Osteoblast (primary cell): ENCODE data around the gene POLE2. TPM values are rescaled to one million over a fixed set of nuclear protein-coding genes. Genes with fewer than 3 reads are reported as not detected.

Source experiments
- DNase-seq: peaks from one replicate; pipeline ENCODE4 v3.0.0; 2011; ENCODE audit warnings: low spot score, mixed read lengths; ENCODE audit not compliant: insufficient read length; ENCODE audit errors: missing footprints
- H2AFZ ChIP-seq: 2 replicates; pipeline ENCODE4 v1.6.0; 2011; ENCODE audit warnings: mild to moderate bottlenecking, low read length
- H3K27ac ChIP-seq: 2 replicates; pipeline ENCODE4 v1.5.1; 2011; ENCODE audit warnings: mild to moderate bottlenecking, low read depth, low read length, moderate library complexity
- H3K27me3 ChIP-seq: 2 replicates; pipeline ENCODE4 v1.6.0; 2012; ENCODE audit warnings: mild to moderate bottlenecking, control low read depth, inconsistent platforms, low read length, moderate library complexity; ENCODE audit not compliant: insufficient read depth
- H3K36me3 ChIP-seq: 2 replicates; pipeline ENCODE4 v1.5.1; 2011; ENCODE audit warnings: mild to moderate bottlenecking, low read length, control low read depth, moderate library complexity; ENCODE audit not compliant: insufficient read depth
- H3K4me1 ChIP-seq: 2 replicates; pipeline ENCODE4 v1.5.1; 2011; ENCODE audit warnings: mild to moderate bottlenecking, low read length, control low read depth, moderate library complexity; ENCODE audit not compliant: insufficient read depth
- H3K4me2 ChIP-seq: 2 replicates; pipeline ENCODE4 v1.6.0; 2011; ENCODE audit warnings: mild to moderate bottlenecking, low read length; ENCODE audit not compliant: insufficient read depth
- H3K4me3 ChIP-seq: fragments of 200-600 bp; sonication (generic); 3 replicates; pipeline ENCODE4 v1.5.1; 2012; ENCODE audit warnings: mild to moderate bottlenecking, low read length, inconsistent platforms; ENCODE audit not compliant: insufficient read depth
- H3K79me2 ChIP-seq: 2 replicates; pipeline ENCODE4 v1.6.0; 2012; ENCODE audit warnings: mild to moderate bottlenecking, low read length, control low read depth, inconsistent platforms; ENCODE audit not compliant: insufficient read depth
- H3K9me3 ChIP-seq: 2 replicates; pipeline ENCODE4 v1.5.1; 2011; ENCODE audit warnings: low read depth, low read length, control low read depth
- H4K20me1 ChIP-seq: 2 replicates; pipeline ENCODE4 v1.6.0; 2012; ENCODE audit warnings: mild to moderate bottlenecking, low read length, control low read depth; ENCODE audit not compliant: insufficient read depth
- CTCF ChIP-seq: IDR thresholded peaks from 2 replicates; pipeline ENCODE4 v1.5.1; 2011; ENCODE audit warnings: mild to moderate bottlenecking, low read depth, low read length, moderate library complexity; ENCODE audit errors: extremely low read depth
- total RNA-seq: library from RNA; depleted of rRNA; stranded (reverse); fragments of >200 nt; gene quantifications from 2 replicates; pipeline ENCODE4 v1.2.3, GENCODE V29; 2012

POLE2 gene
- total RNA-seq, 1 donor: 6.2 TPM

- DNase-seq: peak; percentile 79
- Histone ChIP-seq H3K27ac (peak overlapping the region; percentile 61), H3K79me2 (peaks cover 8% of the 10 kb centered on the region), H3K27me3 (no peaks in the 10 kb centered on the region), H3K4me2 (peak overlapping the region; percentile 85), H3K36me3 (no peaks in the 10 kb centered on the region), H2AFZ (peak overlapping the region; percentile 93), H3K9me3 (no peaks in the 10 kb centered on the region), H3K4me3 (peak overlapping the region; percentile 91), H4K20me1 (no peaks in the 10 kb centered on the region), H3K4me1 (no peaks in the 10 kb centered on the region)
- TF ChIP-seq CTCF: no peak
Observed at GRCh38 chr14:49692193-49692757, 4.3 kb upstream of the POLE2 start.

GRCh38 chr14:49691031-49691430 lies 3.0 kb upstream of the POLE2 start:
- Histone ChIP-seq H2AFZ (no peak overlapping the region), H3K27me3 (no peaks in the 10 kb centered on the region), H3K4me1 (no peaks in the 10 kb centered on the region), H3K4me2 (no peak overlapping the region), H3K36me3 (no peaks in the 10 kb centered on the region), H3K79me2 (peaks cover 17% of the 10 kb centered on the region), H3K27ac (no peak overlapping the region), H3K4me3 (no peak overlapping the region), H3K9me3 (no peaks in the 10 kb centered on the region), H4K20me1 (no peaks in the 10 kb centered on the region)
- peak; percentile 79 for DNase-seq
- TF ChIP-seq CTCF: no peak

- no peaks in the 10 kb centered on the region for H3K27me3 ChIP-seq
- DNase-seq: no peak
- H3K27ac ChIP-seq: no peak overlapping the region
- no peaks in the 10 kb centered on the region for H3K4me1 ChIP-seq
- peak overlapping the region; percentile 100 for H2AFZ ChIP-seq
- peak overlapping the region; percentile 84 for H3K4me2 ChIP-seq
- peaks cover 12% of the 10 kb centered on the region for H3K79me2 ChIP-seq
- TF ChIP-seq CTCF: no peak
- no peaks in the 10 kb centered on the region for H3K9me3 ChIP-seq
- no peaks in the 10 kb centered on the region for H4K20me1 ChIP-seq
- H3K36me3 ChIP-seq: no peaks in the 10 kb centered on the region
- H3K4me3 ChIP-seq: peak overlapping the region; percentile 86
Observed at GRCh38 chr14:49688701-49689030, 652 bp upstream of the POLE2 start.

GRCh38 chr14:49686425-49686824 lies 1.6 kb downstream of the POLE2 start:
- DNase-seq: no peak
- Histone ChIP-seq H3K36me3 (no peaks in the 10 kb centered on the region), H4K20me1 (no peaks in the 10 kb centered on the region), H3K27me3 (no peaks in the 10 kb centered on the region), H3K4me3 (no peak overlapping the region), H2AFZ (no peak overlapping the region), H3K27ac (no peak overlapping the region), H3K4me1 (no peaks in the 10 kb centered on the region), H3K9me3 (no peaks in the 10 kb centered on the region), H3K79me2 (peaks cover 12% of the 10 kb centered on the region), H3K4me2 (no peak overlapping the region)
- TF ChIP-seq CTCF: no peak
